ENCODE measurements around the gene GSTO1. TPM values are rescaled to one million over a fixed set of nuclear protein-coding genes. Genes with fewer than 3 reads are reported as not detected.

The GSTO1 gene
- total RNA-seq, 1 experiment from 2014 or later = 203 TPM

GRCh38 chr10:104274762-104275721 is 20.4 kb downstream of the GSTO1 start:
- no peak for DNase-seq (ENCODE audit: low read depth)

GRCh38 chr10:104276192-104276591 is 21.5 kb downstream of the GSTO1 start:
- no peak for DNase-seq (ENCODE audit: low read depth)

GRCh38 chr10:104277785-104278184 is 23.1 kb downstream of the GSTO1 start:
- DNase-seq (ENCODE audit: low read depth) = no peak

DNA sequence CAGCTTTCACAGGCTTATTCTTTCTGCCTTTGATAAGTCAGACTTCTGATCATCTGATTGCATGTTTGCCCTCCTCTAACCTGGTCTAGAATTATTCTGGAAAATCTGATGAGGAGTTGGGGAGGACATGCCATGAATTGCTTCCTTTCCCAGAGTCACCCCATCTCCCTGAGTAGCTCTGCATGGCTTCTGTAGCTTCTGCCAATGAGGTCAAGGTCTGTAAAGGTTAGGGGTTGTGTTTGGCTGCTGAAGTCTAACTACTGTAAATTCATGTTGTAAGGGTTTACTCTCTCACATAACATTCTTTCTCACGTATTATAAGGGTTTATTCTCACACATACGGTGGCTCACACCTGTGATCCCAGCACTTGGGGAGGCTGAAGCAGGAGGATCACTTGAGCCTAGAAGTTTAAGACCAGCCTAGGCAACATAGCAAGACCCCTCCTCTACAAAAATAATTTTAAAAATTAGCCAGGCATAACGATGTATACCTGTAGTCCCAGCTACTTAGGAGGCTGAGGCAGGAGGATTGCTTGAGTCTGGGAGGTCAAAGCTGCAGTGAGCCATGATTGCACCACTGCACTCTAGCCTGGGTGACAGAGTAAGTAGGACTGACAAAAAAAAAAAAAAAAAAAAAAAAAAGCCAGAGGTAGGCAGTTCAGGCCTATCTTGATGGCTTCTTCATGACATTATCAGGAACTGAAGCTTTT is 25.0 kb downstream of the GSTO1 start:
- DNase-seq (ENCODE audit: low read depth) = no peak

- DNase-seq (ENCODE audit: low read depth) = no peak
These were observed 27.0 kb downstream of the GSTO1 start for GRCh38 chr10:104281694-104282093.

DNA sequence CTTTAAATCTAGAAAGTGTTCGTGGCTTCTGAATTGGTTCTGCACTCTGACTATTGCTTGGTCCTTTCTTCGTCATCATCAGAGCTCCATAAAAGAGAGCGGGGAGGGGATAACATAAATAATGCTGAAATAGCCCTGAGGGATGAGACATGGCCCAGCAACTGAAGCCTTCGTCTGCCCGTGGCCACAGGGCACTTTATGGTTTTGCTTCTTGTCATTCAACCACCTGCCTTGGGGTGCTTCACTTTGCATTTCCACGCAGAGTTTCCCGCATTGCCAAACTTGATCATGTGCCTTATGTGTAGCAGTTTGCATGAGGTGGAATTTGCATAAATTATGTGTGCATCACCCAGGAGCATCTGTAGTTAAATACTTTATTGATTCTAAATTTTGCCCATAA is 30.2 kb downstream of the GSTO1 start:
- no peak for DNase-seq (ENCODE audit: low read depth)

DNA sequence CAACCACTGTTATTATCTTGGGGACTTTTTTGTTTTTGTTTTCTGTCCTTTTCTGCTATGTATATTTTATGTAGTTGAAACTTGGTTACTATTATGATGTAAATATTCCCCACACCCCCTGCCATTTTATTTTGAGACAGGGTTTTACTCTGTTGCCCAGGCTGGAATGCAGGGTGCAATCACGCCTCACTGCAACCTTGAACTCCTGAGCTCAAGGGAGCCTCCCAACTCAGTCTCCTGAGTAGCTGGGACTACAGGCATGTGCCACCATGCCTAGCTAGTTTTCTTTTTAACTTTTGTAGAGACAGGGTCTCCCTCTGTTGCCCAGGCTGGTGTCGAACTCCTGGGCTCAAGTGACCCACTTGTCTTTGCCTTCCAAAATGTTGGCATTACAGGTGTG is 32.2 kb downstream of the GSTO1 start:
- DNase-seq (ENCODE audit: low read depth) = no peak

DNA sequence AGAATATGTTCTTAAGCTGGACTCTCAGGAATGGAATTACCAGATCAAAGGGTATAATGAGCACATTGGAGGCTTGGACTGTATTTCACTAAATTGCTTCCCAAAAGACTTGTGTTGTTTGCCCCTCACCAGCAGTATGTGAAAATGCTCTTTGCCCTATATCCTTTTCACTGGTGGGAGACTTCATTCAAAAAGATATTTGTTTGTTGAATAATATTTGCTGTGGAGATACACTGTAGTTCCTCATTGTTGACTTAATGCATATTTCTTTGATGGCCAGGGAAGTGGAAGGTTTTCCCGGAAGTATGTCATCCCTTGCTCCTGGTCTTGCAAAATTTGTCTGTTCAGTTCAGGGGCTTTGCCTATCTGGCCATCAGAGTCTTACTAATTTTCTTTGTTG is 33.7 kb downstream of the GSTO1 start:
- no peak for DNase-seq (ENCODE audit: low read depth)

- DNase-seq (ENCODE audit: low read depth) = peak; percentile 89
These were observed 36.8 kb downstream of the GSTO1 start for GRCh38 chr10:104291439-104291951.

DNA sequence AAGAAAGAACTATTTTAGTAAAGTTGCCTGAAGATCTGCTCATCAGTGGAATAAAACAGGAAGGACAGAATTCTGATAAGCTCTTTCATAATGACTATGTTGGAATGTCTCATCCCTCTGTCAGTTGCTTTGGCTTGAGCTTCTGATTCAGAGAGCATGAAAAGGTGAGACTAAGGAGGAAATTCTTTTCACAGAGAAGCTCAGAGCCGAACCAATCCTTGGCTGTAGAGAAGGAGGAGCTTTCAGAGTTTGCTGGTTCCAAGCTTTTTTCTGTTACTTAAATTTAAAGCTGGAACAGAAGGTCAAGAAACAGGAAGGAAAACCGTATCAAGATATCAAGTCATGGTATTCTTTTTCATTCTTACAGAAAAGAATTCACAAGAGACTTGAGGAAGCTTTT is 38.3 kb downstream of the GSTO1 start:
- peak; percentile 83 for DNase-seq (ENCODE audit: low read depth)

DNA sequence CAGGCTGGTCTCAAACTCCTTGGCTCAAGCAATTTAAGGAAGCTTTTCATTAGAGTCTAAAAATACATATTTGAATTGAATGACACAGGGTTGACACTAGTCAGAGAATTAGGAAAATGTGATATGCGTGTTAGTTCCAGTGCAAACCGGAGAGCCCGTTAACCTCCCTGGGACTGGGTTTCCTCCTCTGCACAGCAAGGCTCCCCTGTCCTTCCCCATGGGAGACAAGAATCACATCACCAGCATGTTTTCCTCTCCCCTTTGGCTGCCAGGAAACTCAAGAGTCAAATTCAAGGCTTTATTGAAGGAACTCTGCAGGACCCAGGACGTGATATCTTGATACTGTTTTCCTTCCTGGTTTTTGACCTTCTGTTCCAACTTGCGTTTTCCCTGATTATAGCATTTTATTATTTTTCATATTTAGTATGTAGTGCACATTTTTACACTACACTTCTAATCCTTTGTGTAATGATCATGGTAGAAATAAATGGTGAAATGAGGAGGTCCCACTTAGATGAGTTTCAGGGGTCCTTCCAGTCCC is 39.2 kb downstream of the GSTO1 start:
- no peak for DNase-seq (ENCODE audit: low read depth)

DNA sequence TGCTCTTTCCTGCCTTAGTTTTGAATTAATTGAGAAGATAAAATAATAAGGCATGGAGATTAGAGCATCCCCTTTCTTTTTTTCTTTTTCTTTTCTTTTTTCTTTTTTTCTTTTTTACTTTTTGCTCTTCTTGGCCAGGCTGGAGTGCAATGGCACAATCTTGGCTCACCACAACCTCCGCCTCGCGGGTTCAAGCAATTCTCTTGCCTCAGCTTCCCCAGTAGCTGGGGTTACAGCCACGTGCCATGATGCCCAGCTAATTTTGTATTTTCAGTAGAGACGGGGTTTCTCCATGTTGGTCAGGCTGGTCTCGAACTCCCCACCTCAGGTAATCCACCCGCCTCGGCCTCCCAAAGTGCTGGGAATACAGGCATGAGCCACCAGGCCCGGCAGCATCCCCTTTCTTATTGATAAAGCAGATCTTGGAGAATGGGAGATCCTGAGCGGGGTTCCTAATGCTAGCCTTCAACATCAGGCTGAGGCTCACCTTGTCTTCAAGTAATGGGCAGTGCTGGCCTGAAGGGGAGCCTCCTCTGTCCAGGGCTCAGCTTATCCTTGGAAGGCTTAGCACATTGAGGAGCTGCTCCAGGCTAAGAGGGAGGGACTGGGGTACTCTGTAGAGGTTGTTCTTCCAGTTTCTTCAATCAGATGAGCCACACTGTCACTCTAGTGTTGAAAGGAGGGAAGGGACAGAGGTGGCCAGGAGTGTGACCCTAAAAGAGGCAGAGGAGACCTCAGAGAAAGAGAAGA is 42.2 kb downstream of the GSTO1 start:
- no peak for DNase-seq (ENCODE audit: low read depth)

DNA sequence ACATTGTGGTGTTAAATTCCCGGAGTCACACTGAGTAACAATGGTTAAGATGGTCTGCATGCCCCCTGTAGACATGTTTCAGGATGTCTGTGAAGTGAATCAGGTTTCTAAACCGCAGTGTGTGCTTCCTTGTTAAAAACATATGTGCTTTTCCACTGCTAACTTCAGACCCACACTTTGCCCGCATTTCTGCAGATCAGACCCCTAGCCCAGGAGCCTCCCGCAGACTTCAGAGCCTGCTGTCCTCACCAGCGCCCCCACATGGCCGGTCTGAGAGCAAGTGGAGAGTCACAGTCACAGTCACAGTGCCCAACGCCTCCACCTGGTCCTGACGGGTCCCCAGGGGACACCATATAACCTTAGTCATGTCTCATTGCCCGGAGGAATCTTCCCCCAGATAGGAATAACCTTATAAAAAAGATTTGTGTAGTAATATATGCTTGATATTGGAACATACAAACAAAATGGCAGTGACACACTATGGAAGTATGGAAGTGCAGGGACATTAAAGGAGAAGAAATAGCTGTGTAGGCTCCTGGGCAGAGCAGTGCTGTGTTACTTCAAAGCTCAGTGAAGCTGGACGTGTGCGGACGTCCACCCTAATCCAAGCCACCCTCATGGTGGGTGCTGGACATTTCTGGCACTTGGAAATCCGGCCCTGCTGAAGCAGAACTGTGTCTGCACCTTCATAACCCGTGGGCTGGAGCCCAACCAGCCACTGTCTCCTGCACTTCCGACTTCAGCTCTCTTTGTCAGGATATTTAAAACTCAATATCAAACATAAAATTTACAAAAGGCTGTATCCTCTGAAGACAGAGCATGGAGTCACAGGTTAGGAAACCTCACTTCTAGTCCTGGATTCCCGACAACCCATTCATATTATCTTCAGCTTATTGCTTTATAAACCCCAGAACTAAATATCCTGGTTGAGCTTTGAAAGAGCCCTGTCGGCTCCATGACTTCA is 43.3 kb downstream of the GSTO1 start:
- DNase-seq (ENCODE audit: low read depth) = peak; percentile 78

- peak; percentile 69 for DNase-seq (ENCODE audit: low read depth)
These were observed 44.6 kb downstream of the GSTO1 start for GRCh38 chr10:104299031-104299904.

- DNase-seq (ENCODE audit: low read depth) = peak; percentile 99
These were observed 45.5 kb downstream of the GSTO1 start for GRCh38 chr10:104300002-104300735.

- DNase-seq (ENCODE audit: low read depth) = peak; percentile 99
These were observed 46.1 kb downstream of the GSTO1 start for GRCh38 chr10:104300736-104301292.

DNA sequence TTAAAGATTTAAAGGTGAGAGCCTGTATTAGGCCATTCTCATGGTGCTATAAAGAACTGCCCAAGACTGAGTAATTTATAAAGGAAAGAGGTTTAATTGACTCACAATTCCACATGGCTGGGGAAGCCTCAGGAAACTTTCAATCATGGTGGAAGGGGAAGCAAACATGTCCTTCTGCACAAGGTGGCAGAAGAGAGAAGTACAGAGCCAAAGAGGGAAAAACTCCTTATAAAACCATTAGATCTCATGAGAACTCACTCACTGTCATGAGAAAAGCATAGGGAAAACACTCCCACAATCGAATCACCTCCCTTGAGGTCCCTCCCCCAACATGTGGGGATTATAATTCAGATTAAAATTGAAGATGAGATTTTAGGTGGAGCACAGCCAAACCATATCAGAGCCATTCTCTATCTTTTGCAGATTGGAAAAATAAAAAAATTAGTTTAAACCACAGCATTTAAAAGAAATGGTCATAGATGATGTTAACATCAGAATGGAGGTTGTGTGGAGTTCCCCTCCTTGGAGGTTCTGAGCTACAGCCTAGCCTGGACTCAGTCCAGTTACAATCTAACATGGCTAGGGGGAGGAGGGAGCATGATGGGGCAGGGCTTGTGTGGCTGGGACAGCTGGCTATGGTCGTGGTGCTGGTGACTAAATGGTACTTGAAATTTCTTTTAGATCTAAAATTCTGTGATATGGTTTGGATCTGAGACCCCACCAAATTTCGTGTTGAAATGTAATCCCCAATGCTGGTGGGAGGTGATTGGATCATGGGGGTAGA is 47.4 kb downstream of the GSTO1 start:
- DNase-seq (ENCODE audit: low read depth) = peak; percentile 55
